Thymus (tissue), 11 donors: ENCODE data around the gene ANO2. TPM values are rescaled to one million over a fixed set of nuclear protein-coding genes. Genes with fewer than 3 reads are reported as not detected.

Experiments
- DNase-seq, 9 donors: peaks; one replicate each; pipeline ENCODE4 v3.0.0-alpha.2; 2013; ENCODE audit warnings: low spot score in 9 of 9, low read depth in 6 of 9, missing footprints in 1 of 9
- H3K27ac ChIP-seq, 2 donors: one replicate each; pipeline ENCODE4 v1.5.1; 2013; ENCODE audit warnings: control low read depth in 1 of 2, low read depth in 1 of 2, low read length in 1 of 2, mild to moderate bottlenecking in 1 of 2, moderate library complexity in 1 of 2
- H3K27me3 ChIP-seq, 2 donors: one replicate each; pipeline ENCODE4 v1.5.1; 2013; ENCODE audit warnings: low read length in 1 of 2; ENCODE audit not compliant: control insufficient read depth in 2 of 2, insufficient read depth in 1 of 2
- H3K36me3 ChIP-seq, 2 donors: one replicate each; pipeline ENCODE4 v1.5.1; 2013; ENCODE audit warnings: low read length in 1 of 2, mild to moderate bottlenecking in 1 of 2, moderate library complexity in 1 of 2; ENCODE audit not compliant: control insufficient read depth in 2 of 2, insufficient read depth in 2 of 2
- H3K4me1 ChIP-seq, 2 donors: one replicate each; pipeline ENCODE4 v1.5.1; 2013; ENCODE audit warnings: low read length in 2 of 2; ENCODE audit not compliant: control insufficient read depth in 2 of 2, insufficient read depth in 2 of 2
- H3K4me3 ChIP-seq, 2 donors: one replicate each; pipeline ENCODE4 v1.5.1; 2013; ENCODE audit warnings: low read length in 2 of 2, control low read depth in 1 of 2, mild to moderate bottlenecking in 1 of 2
- H3K9me3 ChIP-seq, 2 donors: one replicate each; pipeline ENCODE4 v1.5.1; 2013; ENCODE audit warnings: low read length in 1 of 2, mild to moderate bottlenecking in 1 of 2; ENCODE audit not compliant: control insufficient read depth in 2 of 2, insufficient read depth in 1 of 2
- WGBS: extraction: QIAGEN DNeasy Blood & Tissue Kit; methylation state at CpG from one replicate; pipeline ENCODE4 v1.1.7; 2013; 5-methylcytosine and 5-hydroxymethylcytosine counted together
- polyA plus RNA-seq: library from polyadenylated mRNA; stranded (reverse); fragments of 200-250 nt; gene quantifications from one replicate; pipeline ENCODE4 v1.2.3, GENCODE V29; 2013
- total RNA-seq: library from RNA; stranded (reverse); fragments of 120-200 nt; gene quantifications from one replicate; pipeline ENCODE4 v1.2.4, GENCODE V29; 2013
- donor health status: healthy.

Gene ANO2
- total and polyA plus RNA-seq, 2 donors, result 0.57 to 1.4 TPM

DNA sequence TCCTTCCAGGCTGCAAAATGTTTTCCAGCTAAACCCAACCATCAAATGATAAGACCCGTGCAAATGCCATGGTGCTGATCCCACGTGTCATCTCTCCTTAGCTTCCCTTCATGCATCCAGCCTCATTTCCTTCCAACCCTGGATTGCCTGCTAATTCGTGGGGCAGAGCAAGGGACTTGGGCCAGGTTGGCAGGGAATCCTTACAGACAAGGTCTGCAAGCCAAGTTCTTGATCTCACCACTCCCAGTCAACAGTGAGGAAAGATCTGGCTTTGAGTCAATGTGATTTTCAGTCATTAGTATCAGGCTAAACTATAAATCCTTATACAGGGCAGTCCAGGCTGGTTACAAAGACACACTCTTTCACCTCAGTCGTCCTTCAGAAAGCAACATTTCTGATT lies 150.9 kb downstream of the ANO2 start:
- Histone ChIP-seq H3K4me1 (no peaks in the 10 kb centered on the region), H3K4me3 (no peak overlapping the region), H3K27ac (no peak overlapping the region), H3K27me3 (no peaks in the 10 kb centered on the region), H3K9me3 (no peaks in the 10 kb centered on the region), H3K36me3 (no peaks in the 10 kb centered on the region)
- WGBS, result 88% methylated on average over 4 of the region's 4 CpGs
- no peak for DNase-seq

DNA sequence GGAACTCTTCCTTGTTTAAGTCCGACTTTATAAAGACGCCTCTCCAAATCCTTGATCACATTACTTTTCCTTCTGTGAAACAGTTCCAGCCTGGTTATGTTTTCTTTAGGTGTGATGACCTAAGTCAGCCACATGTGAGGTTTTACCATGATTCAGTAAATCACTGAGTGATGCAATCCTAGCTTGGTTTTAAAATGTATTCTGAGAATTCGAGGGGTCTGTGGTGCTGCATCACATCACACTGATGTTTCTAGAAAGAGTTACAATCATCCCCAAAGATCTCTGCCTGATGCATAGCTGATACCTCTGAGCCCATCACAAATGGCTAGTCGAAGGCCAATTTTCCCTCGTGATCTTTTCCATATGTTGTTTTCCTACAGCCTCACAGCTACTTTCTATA lies 152.7 kb downstream of the ANO2 start:
- WGBS, result 92% methylated on average over 5 of the region's 5 CpGs
- no peaks in the 10 kb centered on the region for H3K27me3 ChIP-seq

DNA sequence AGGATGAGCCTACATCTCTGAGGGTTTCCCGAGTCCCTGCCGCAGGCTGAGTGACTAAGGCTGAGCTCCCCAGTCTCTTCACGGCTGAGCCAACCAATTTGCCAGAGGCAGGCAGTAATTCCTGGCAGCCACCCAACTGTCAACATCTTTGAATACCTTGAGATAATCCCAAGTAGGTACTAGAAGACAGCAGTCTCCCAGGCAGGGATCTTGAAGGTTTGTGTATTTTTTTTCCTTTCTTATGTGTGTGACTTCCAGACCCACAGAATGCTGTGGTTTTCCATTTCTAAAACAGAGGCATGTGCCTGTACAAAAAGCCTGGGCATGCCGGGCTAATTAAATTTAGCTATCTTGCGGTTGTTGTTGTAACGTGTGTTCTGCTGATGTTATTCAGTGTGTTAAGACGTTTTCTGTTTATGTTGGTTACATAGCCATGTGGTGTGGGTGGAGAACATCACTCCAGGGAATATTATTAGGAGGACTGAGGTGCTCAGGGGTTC lies 155.5 kb downstream of the ANO2 start:
- no peak for DNase-seq
- Histone ChIP-seq H3K27me3 (no peaks in the 10 kb centered on the region), H3K4me3 (no peak overlapping the region), H3K4me1 (no peaks in the 10 kb centered on the region), H3K27ac (no peak overlapping the region), H3K9me3 (no peaks in the 10 kb centered on the region), H3K36me3 (no peaks in the 10 kb centered on the region)
- WGBS, result 97% methylated on average over 7 of the region's 7 CpGs

More for the DNA sequence above, 152.7 kb downstream of the ANO2 start:
- Histone ChIP-seq H3K4me3 (no peak overlapping the region), H3K4me1 (no peaks in the 10 kb centered on the region), H3K27ac (no peak overlapping the region), H3K36me3 (no peaks in the 10 kb centered on the region), H3K9me3 (no peaks in the 10 kb centered on the region)
- DNase-seq, result no peak

DNA sequence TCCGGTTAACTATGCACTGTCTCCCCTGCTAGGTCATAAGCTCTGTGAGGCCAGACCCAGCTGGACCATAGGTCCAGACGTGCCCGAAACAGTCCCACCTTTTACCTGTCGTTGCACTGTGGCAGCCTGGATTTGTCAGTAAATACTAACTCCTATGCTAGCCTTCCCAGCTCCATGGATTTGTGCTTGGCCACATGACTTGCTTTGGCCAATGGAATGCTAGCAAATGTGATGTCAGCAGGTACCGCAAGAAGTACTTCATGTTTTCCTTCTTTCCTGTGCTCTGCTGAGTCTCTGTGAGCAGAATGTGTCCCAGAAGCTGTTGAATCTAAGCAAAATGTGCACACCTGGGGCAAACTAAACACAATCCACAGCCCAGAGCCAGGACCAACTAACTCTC lies 157.2 kb downstream of the ANO2 start:
- Histone ChIP-seq H3K36me3 (no peaks in the 10 kb centered on the region), H3K27ac (no peak overlapping the region), H3K9me3 (no peaks in the 10 kb centered on the region), H3K4me3 (no peak overlapping the region), H3K27me3 (no peaks in the 10 kb centered on the region), H3K4me1 (no peaks in the 10 kb centered on the region)
- 98% methylated on average over 5 of the region's 5 CpGs for WGBS
- no peak for DNase-seq

DNA sequence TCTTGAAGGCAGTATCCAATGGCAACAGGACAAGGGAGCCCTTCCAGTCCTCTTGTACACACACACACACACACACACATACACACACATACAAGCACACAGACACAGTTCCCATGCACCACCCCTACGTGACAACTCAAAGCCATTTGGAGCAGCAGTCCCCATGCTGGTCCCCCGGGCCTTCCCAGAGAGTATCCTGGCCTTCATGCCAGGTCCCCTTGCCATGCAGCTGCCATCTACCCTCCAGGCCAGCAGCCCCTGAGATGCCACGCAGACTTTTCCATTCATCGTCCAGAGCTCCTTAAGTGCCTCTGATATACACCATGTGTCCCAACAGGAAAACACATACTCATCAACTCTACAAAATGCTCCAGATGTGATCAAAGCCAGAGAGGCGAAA lies 159.5 kb downstream of the ANO2 start:
- Histone ChIP-seq H3K9me3 (no peaks in the 10 kb centered on the region), H3K4me3 (no peak overlapping the region), H3K27me3 (no peaks in the 10 kb centered on the region), H3K27ac (no peak overlapping the region), H3K36me3 (no peaks in the 10 kb centered on the region), H3K4me1 (no peaks in the 10 kb centered on the region)
- no peak for DNase-seq
- 99% methylated on average over 5 of the region's 5 CpGs for WGBS

DNA sequence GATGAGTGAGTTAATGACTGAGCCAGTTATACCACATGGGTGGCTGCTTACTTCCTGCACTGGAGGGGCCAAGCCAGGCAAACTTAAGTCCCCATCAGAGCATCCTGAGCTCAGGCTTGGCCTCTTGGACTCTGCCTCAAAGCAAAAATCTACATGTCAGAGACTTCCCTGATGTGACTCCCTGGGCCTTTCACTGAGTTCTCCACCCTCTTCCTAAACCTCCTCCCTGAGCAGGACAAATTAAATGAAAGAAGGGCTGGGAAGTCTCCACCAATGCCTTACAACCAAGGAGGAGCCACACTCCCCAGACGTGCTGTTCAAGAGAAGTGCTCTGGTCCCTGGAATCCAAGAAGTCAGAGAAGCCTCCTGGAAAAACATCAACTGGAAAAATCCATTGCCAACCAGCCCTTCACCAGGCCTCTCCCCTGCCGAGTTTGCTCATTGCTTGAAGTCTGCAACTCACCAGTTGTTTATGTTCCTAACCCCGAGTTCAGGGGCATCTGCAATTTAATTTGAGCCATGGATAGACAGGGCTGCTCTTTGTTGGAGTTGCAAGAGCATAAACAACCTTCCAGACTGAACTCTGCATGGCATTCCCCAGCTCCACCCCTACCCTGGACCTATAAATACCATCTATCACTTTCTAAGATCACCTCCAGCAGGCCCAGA lies 160.5 kb downstream of the ANO2 start:
- WGBS, result 93% methylated on average over 3 of the region's 3 CpGs
- Histone ChIP-seq H3K36me3 (no peaks in the 10 kb centered on the region), H3K9me3 (no peaks in the 10 kb centered on the region), H3K27ac (no peak overlapping the region), H3K4me1 (no peaks in the 10 kb centered on the region), H3K4me3 (no peak overlapping the region), H3K27me3 (no peaks in the 10 kb centered on the region)
- no peak for DNase-seq

- no peaks in the 10 kb centered on the region for H3K36me3 ChIP-seq
- no peak overlapping the region for H3K27ac ChIP-seq
- no peak overlapping the region for H3K4me3 ChIP-seq
- no peak for DNase-seq
- no peaks in the 10 kb centered on the region for H3K9me3 ChIP-seq
- no peaks in the 10 kb centered on the region for H3K27me3 ChIP-seq
- WGBS, result 93% methylated on average over 4 of the region's 4 CpGs
- H3K4me1 ChIP-seq, result no peaks in the 10 kb centered on the region
Observed at GRCh38 chr12:5783289-5783920, 161.7 kb downstream of the ANO2 start.

GRCh38 chr12:5780536-5780935 lies 164.5 kb downstream of the ANO2 start:
- Histone ChIP-seq H3K9me3 (no peaks in the 10 kb centered on the region), H3K4me1 (no peaks in the 10 kb centered on the region), H3K36me3 (no peaks in the 10 kb centered on the region), H3K4me3 (no peak overlapping the region), H3K27ac (no peak overlapping the region), H3K27me3 (no peaks in the 10 kb centered on the region)
- WGBS, result 59% methylated on average over 8 of the region's 8 CpGs
- DNase-seq, result no peak

- WGBS, result 96% methylated on average over 5 of the region's 5 CpGs
- Histone ChIP-seq H3K27ac (no peak overlapping the region), H3K9me3 (no peaks in the 10 kb centered on the region), H3K4me1 (no peaks in the 10 kb centered on the region), H3K36me3 (no peaks in the 10 kb centered on the region), H3K27me3 (no peaks in the 10 kb centered on the region), H3K4me3 (no peak overlapping the region)
- DNase-seq, result no peak
Observed at GRCh38 chr12:5779401-5779800, 165.7 kb downstream of the ANO2 start.
